SU-DHL-6 (cell line): ENCODE measurements around the gene AKTIP.

Experiments used
- EZH2phosphoT487 ChIP-seq: fragments of 200-600 bp; sonication (generic), shearing (Covaris generic); conservative IDR thresholded peaks from 2 replicates; pipeline ENCODE4 v1.6.1; 2018; ENCODE audit warnings: mild to moderate bottlenecking, antibody characterized with exemption, low read length, moderate library complexity, mixed read lengths
- TF ChIP-seq, protein P1 (sequence below): fragments of 200-600 bp; sonication (generic); IDR thresholded peaks from one replicate; pipeline ENCODE4 v1.5.1; 2017; ENCODE audit warnings: antibody characterized with exemption, mild to moderate bottlenecking, low read length, moderate library complexity; ENCODE audit not compliant: insufficient read depth, poor library complexity, severe bottlenecking

DNA sequence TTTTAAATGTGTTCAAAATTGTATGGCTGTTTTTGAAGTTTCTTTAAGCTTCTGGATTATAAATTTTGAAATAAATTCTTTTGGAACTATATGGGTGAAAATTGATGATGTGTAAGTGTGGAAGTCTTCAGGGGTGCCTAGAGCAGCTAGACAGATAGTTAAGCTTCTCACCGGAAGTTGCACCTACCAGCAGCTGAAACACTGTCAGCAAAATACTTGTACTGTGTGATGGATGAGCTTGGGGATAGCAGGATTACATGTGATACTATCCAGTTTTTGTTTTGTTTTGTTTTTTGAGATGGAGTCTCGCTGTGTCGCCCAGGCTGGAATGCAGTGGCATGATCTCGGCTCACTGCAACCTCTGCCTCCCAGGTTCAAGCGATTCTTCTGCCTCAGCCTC lies 49.1 kb downstream of the AKTIP start:
- no peak for TF ChIP-seq EZH2phosphoT487
- TF ChIP-seq, protein P1, sequence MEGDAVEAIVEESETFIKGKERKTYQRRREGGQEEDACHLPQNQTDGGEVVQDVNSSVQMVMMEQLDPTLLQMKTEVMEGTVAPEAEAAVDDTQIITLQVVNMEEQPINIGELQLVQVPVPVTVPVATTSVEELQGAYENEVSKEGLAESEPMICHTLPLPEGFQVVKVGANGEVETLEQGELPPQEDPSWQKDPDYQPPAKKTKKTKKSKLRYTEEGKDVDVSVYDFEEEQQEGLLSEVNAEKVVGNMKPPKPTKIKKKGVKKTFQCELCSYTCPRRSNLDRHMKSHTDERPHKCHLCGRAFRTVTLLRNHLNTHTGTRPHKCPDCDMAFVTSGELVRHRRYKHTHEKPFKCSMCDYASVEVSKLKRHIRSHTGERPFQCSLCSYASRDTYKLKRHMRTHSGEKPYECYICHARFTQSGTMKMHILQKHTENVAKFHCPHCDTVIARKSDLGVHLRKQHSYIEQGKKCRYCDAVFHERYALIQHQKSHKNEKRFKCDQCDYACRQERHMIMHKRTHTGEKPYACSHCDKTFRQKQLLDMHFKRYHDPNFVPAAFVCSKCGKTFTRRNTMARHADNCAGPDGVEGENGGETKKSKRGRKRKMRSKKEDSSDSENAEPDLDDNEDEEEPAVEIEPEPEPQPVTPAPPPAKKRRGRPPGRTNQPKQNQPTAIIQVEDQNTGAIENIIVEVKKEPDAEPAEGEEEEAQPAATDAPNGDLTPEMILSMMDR, result no peak
